Measurements from ENCODE around the gene PHF11. TPM values are rescaled to one million over a fixed set of nuclear protein-coding genes. Genes with fewer than 3 reads are reported as not detected.
"Not testable (repeated sequence)": the region's sequence is repeated elsewhere in the genome, so short reads cannot be mapped to it uniquely, and the experiment has no call there.

Gene PHF11
- total RNA-seq, 1 donor from 2014 or later: 8.7 TPM

- DNase-seq (ENCODE audit: low read depth in 2 of 2): no peak
Measured at GRCh38 chr13:49546561-49546960, 50.8 kb downstream of the PHF11 start.

- no peak for DNase-seq (ENCODE audit: low read depth in 2 of 2)
Measured at GRCh38 chr13:49549289-49549688, 53.5 kb downstream of the PHF11 start.

GRCh38 chr13:49550942-49551644 lies 55.3 kb downstream of the PHF11 start:
- DNase-seq (ENCODE audit: low read depth in 2 of 2): no peak

- DNase-seq (ENCODE audit: low read depth in 2 of 2): no peak
Measured at GRCh38 chr13:49553888-49554287, 58.1 kb downstream of the PHF11 start.

GRCh38 chr13:49554387-49554786 lies 58.6 kb downstream of the PHF11 start:
- DNase-seq (ENCODE audit: low read depth in 2 of 2): no peak

- DNase-seq (ENCODE audit: low read depth in 2 of 2): no peak
Measured at GRCh38 chr13:49559006-49559405, 63.3 kb downstream of the PHF11 start.

- DNase-seq (ENCODE audit: low read depth in 2 of 2): peak in 1 of 2 donors; percentile 10
Measured at GRCh38 chr13:49560270-49561061, 64.7 kb downstream of the PHF11 start.

GRCh38 chr13:49561062-49561410 lies 65.3 kb downstream of the PHF11 start:
- DNase-seq (ENCODE audit: low read depth in 2 of 2): no peak

GRCh38 chr13:49563516-49563915 lies 67.8 kb downstream of the PHF11 start:
- DNase-seq (ENCODE audit: low read depth in 2 of 2): no peak

GRCh38 chr13:49565461-49565860 lies 69.7 kb downstream of the PHF11 start:
- DNase-seq (ENCODE audit: low read depth in 2 of 2): not testable (repeated sequence)

GRCh38 chr13:49566461-49566860 lies 70.7 kb downstream of the PHF11 start:
- DNase-seq (ENCODE audit: low read depth in 2 of 2): no peak

- DNase-seq (ENCODE audit: low read depth in 2 of 2): no peak
Measured at GRCh38 chr13:49567491-49567890, 71.7 kb downstream of the PHF11 start.

- DNase-seq (ENCODE audit: low read depth in 2 of 2): no peak
Measured at GRCh38 chr13:49569993-49570689, 74.4 kb downstream of the PHF11 start.

GRCh38 chr13:49571299-49572240 lies 75.8 kb downstream of the PHF11 start:
- DNase-seq (ENCODE audit: low read depth in 2 of 2): no peak

Other genes with a start within 250 kb of the PHF11 start
- 1.5 and 1.7 TPM in 2 replicates for gene CDADC1, start 248.0 kb upstream of the PHF11 start, total RNA-seq
- 5.3 and 7.8 TPM in 2 replicates for gene CAB39L, start 51.9 kb upstream of the PHF11 start, total RNA-seq
- 4.4 and 5.8 TPM in 2 replicates for gene SETDB2, start 51.7 kb upstream of the PHF11 start, total RNA-seq
- 18.6 and 30.1 TPM in 2 replicates for gene RCBTB1, start 89.6 kb downstream of the PHF11 start, total RNA-seq
- gene ARL11, start 132.6 kb downstream of the PHF11 start, total RNA-seq: 0.26 and 0.38 TPM in 2 replicates
- gene EBPL, start 195.5 kb downstream of the PHF11 start, total RNA-seq: 95.5 and 102 TPM in 2 replicates